ENCODE results near the gene CHIT1. TPM values are rescaled to one million over a fixed set of nuclear protein-coding genes. Genes with fewer than 3 reads are reported as not detected.
"Not testable (repeated sequence)": the region's sequence is repeated elsewhere in the genome, so short reads cannot be mapped to it uniquely, and the experiment has no call there.

The CHIT1 gene
- total RNA-seq, 1 donor, result under 0.01 TPM

- Histone ChIP-seq H3K79me2 (ENCODE audit: insufficient read depth, low read length) (no peaks in the 10 kb centered on the region), H3K27me3 (ENCODE audit: insufficient read depth, low read length) (no peaks in the 10 kb centered on the region), H3K4me1 (ENCODE audit: insufficient read depth, low read length) (peaks cover 15% of the 10 kb centered on the region), H3K4me2 (ENCODE audit: insufficient read depth, low read length) (no peak overlapping the region), H3K9me3 (ENCODE audit: low read depth, low read length) (no peaks in the 10 kb centered on the region), H2AFZ (ENCODE audit: low read length) (no peak overlapping the region), H4K20me1 (ENCODE audit: insufficient read depth, low read length) (no peaks in the 10 kb centered on the region), H3K36me3 (ENCODE audit: insufficient read depth, low read length) (no peaks in the 10 kb centered on the region), H3K27ac (ENCODE audit: low read depth, low read length) (no peak overlapping the region), H3K4me3 (ENCODE audit: insufficient read depth, low read length) (no peak overlapping the region)
- peak; percentile 87 for DNase-seq (ENCODE audit: insufficient read length, low spot score, missing footprints)
- peak; percentile 97 for TF ChIP-seq CTCF (IDR thresholded peaks at IDR 0.05; ENCODE audit: extremely low read depth, low read depth, low read length)
Measured at GRCh38 chr1:203268901-203269653, 39.6 kb upstream of the CHIT1 start.

GRCh38 chr1:203267912-203268311 lies 38.4 kb upstream of the CHIT1 start:
- Histone ChIP-seq H2AFZ (ENCODE audit: low read length) (peak overlapping the region; percentile 96), H3K36me3 (ENCODE audit: insufficient read depth, low read length) (no peaks in the 10 kb centered on the region), H3K4me3 (ENCODE audit: insufficient read depth, low read length) (peak overlapping the region; percentile 83), H3K9me3 (ENCODE audit: low read depth, low read length) (no peaks in the 10 kb centered on the region), H3K79me2 (ENCODE audit: insufficient read depth, low read length) (no peaks in the 10 kb centered on the region), H3K27me3 (ENCODE audit: insufficient read depth, low read length) (peaks cover 3% of the 10 kb centered on the region), H3K4me1 (ENCODE audit: insufficient read depth, low read length) (peaks cover 12% of the 10 kb centered on the region), H3K4me2 (ENCODE audit: insufficient read depth, low read length) (peak overlapping the region; percentile 84), H3K27ac (ENCODE audit: low read depth, low read length) (no peak overlapping the region), H4K20me1 (ENCODE audit: insufficient read depth, low read length) (no peaks in the 10 kb centered on the region)
- DNase-seq (ENCODE audit: insufficient read length, low spot score, missing footprints), result no peak
- TF ChIP-seq CTCF (IDR thresholded peaks at IDR 0.05; ENCODE audit: extremely low read depth, low read depth, low read length), result no peak

- Histone ChIP-seq H3K27ac (ENCODE audit: low read depth, low read length) (no peak overlapping the region), H3K27me3 (ENCODE audit: insufficient read depth, low read length) (peaks cover 3% of the 10 kb centered on the region)
- TF ChIP-seq CTCF (IDR thresholded peaks at IDR 0.05; ENCODE audit: extremely low read depth, low read depth, low read length), result peak; percentile 98
Measured at GRCh38 chr1:203267347-203267846, 37.9 kb upstream of the CHIT1 start.

GRCh38 chr1:203266140-203266539 lies 36.7 kb upstream of the CHIT1 start:
- H3K4me2 ChIP-seq (ENCODE audit: insufficient read depth, low read length); H4K20me1 ChIP-seq (ENCODE audit: insufficient read depth, low read length); DNase-seq (ENCODE audit: insufficient read length, low spot score, missing footprints); H3K9me3 ChIP-seq (ENCODE audit: low read depth, low read length); H3K79me2 ChIP-seq (ENCODE audit: insufficient read depth, low read length); H3K27ac ChIP-seq (ENCODE audit: low read depth, low read length); H3K36me3 ChIP-seq (ENCODE audit: insufficient read depth, low read length); H3K4me3 ChIP-seq (ENCODE audit: insufficient read depth, low read length); H3K4me1 ChIP-seq (ENCODE audit: insufficient read depth, low read length); H2AFZ ChIP-seq (ENCODE audit: low read length); H3K27me3 ChIP-seq (ENCODE audit: insufficient read depth, low read length): not testable (repeated sequence)

More at GRCh38 chr1:203267347-203267846, 37.9 kb upstream of the CHIT1 start:
- Histone ChIP-seq H3K36me3 (ENCODE audit: insufficient read depth, low read length) (no peaks in the 10 kb centered on the region), H3K9me3 (ENCODE audit: low read depth, low read length) (no peaks in the 10 kb centered on the region), H3K4me3 (ENCODE audit: insufficient read depth, low read length) (peak overlapping the region; percentile 83), H4K20me1 (ENCODE audit: insufficient read depth, low read length) (no peaks in the 10 kb centered on the region), H3K79me2 (ENCODE audit: insufficient read depth, low read length) (no peaks in the 10 kb centered on the region), H3K4me1 (ENCODE audit: insufficient read depth, low read length) (peaks cover 10% of the 10 kb centered on the region), H3K4me2 (ENCODE audit: insufficient read depth, low read length) (peak overlapping the region; percentile 84), H2AFZ (ENCODE audit: low read length) (peak overlapping the region; percentile 96)
- DNase-seq (ENCODE audit: insufficient read length, low spot score, missing footprints), result peak; percentile 98

All from osteoblast (primary cell).